SJSA1 (cell line): ENCODE data around the gene DNPEP. TPM values are rescaled to one million over a fixed set of nuclear protein-coding genes. Genes with fewer than 3 reads are reported as not detected.

Experiments
- DNase-seq, 2 experiments: peaks; one replicate each; pipeline ENCODE4 v3.0.0-alpha.2; 2015 to 2020; ENCODE audit warnings: low spot score in 2 of 2, low read depth in 1 of 2
- H3K27ac ChIP-seq: fragments of 250-450 bp; sonication (Bioruptor Pico); 2 replicates; pipeline ENCODE4 v1.5.1; 2020; ENCODE audit warnings: mild to moderate bottlenecking, moderate library complexity
- H3K27me3 ChIP-seq: fragments of 250-450 bp; sonication (Bioruptor Pico); replicated peaks from 2 replicates; pipeline ENCODE4 v1.5.1; 2020; ENCODE audit warnings: mild to moderate bottlenecking, moderate library complexity
- H3K36me3 ChIP-seq: fragments of 250-450 bp; sonication (Bioruptor Pico); 2 replicates; pipeline ENCODE4 v1.5.1; 2020; ENCODE audit warnings: mild to moderate bottlenecking
- H3K4me1 ChIP-seq: fragments of 250-450 bp; sonication (Bioruptor Pico); replicated peaks from 2 replicates; pipeline ENCODE4 v1.6.1; 2021; ENCODE audit warnings: mild to moderate bottlenecking
- H3K4me3 ChIP-seq: fragments of 250-450 bp; sonication (Bioruptor Pico); 2 replicates; pipeline ENCODE4 v1.5.1; 2020; ENCODE audit warnings: mild to moderate bottlenecking
- H3K9me3 ChIP-seq: fragments of 250-450 bp; sonication (Bioruptor Pico); replicated peaks from 2 replicates; pipeline ENCODE4 v1.5.1; 2020; ENCODE audit warnings: mild to moderate bottlenecking
- total RNA-seq: library from RNA; depleted of rRNA; stranded (reverse); fragments of >200 nt; shearing (Covaris generic); gene quantifications from 2 replicates; pipeline ENCODE4 v1.2.3, GENCODE V29; 2014

Gene DNPEP
- total RNA-seq, 1 experiment from 2014 or later = 56.1 TPM

- H3K4me3 ChIP-seq = no peak overlapping the region
- DNase-seq = no peak
- no peak overlapping the region for H3K27ac ChIP-seq
- no peaks in the 10 kb centered on the region for H3K9me3 ChIP-seq
- H3K36me3 ChIP-seq = peaks cover 46% of the 10 kb centered on the region
- no peaks in the 10 kb centered on the region for H3K27me3 ChIP-seq
- peaks cover 14% of the 10 kb centered on the region for H3K4me1 ChIP-seq
Observed at GRCh38 chr2:219384083-219384713, 3.5 kb downstream of the DNPEP start.

GRCh38 chr2:219381448-219381847 is 6.3 kb downstream of the DNPEP start:
- Histone ChIP-seq H3K9me3 (no peaks in the 10 kb centered on the region), H3K36me3 (peaks cover 44% of the 10 kb centered on the region), H3K4me3 (no peak overlapping the region), H3K27me3 (no peaks in the 10 kb centered on the region), H3K4me1 (peaks cover 2% of the 10 kb centered on the region), H3K27ac (no peak overlapping the region)
- no peak for DNase-seq

GRCh38 chr2:219380926-219381325 is 6.8 kb downstream of the DNPEP start:
- peaks cover 39% of the 10 kb centered on the region for H3K36me3 ChIP-seq
- no peaks in the 10 kb centered on the region for H3K27me3 ChIP-seq
- no peak overlapping the region for H3K27ac ChIP-seq
- no peaks in the 10 kb centered on the region for H3K4me1 ChIP-seq
- DNase-seq = no peak
- H3K4me3 ChIP-seq = no peak overlapping the region
- no peaks in the 10 kb centered on the region for H3K9me3 ChIP-seq

GRCh38 chr2:219378163-219378851 is 9.4 kb downstream of the DNPEP start:
- Histone ChIP-seq H3K27ac (no peak overlapping the region), H3K27me3 (no peaks in the 10 kb centered on the region), H3K4me3 (no peak overlapping the region), H3K36me3 (peaks cover 21% of the 10 kb centered on the region), H3K9me3 (no peaks in the 10 kb centered on the region), H3K4me1 (no peaks in the 10 kb centered on the region)
- DNase-seq = no peak

- peak in 1 of 2 experiments; percentile 33 for DNase-seq
- H3K27ac ChIP-seq = peak overlapping the region; percentile 42
- no peak overlapping the region for H3K4me3 ChIP-seq
- H3K4me1 ChIP-seq = peaks cover 13% of the 10 kb centered on the region
- H3K27me3 ChIP-seq = no peaks in the 10 kb centered on the region
- peaks cover 3% of the 10 kb centered on the region; the same call in 1 of the 2 replicates for H3K36me3 ChIP-seq
- H3K9me3 ChIP-seq = no peaks in the 10 kb centered on the region
Observed at GRCh38 chr2:219369447-219369861, 18.3 kb downstream of the DNPEP start.

- peak; percentile 57 to 66 for DNase-seq
- no peaks in the 10 kb centered on the region for H3K27me3 ChIP-seq
- peak overlapping the region; percentile 4; the same call in 1 of the 2 replicates for H3K4me3 ChIP-seq
- no peaks in the 10 kb centered on the region for H3K9me3 ChIP-seq
- peaks cover 13% of the 10 kb centered on the region for H3K4me1 ChIP-seq
- peaks cover under 1% of the 10 kb centered on the region; the same call in 1 of the 2 replicates for H3K36me3 ChIP-seq
- H3K27ac ChIP-seq = peak overlapping the region; percentile 42
Observed at GRCh38 chr2:219368690-219369191, 19.0 kb downstream of the DNPEP start.

GRCh38 chr2:219362524-219363164 is 25.1 kb downstream of the DNPEP start:
- peaks cover 29% of the 10 kb centered on the region for H3K27me3 ChIP-seq
- DNase-seq = peak; percentile 37 to 70
- peaks cover 5% of the 10 kb centered on the region; the same call in 1 of the 2 replicates for H3K4me1 ChIP-seq
- H3K36me3 ChIP-seq = no peaks in the 10 kb centered on the region
- no peak overlapping the region for H3K27ac ChIP-seq
- H3K4me3 ChIP-seq = no peak overlapping the region
- H3K9me3 ChIP-seq = no peaks in the 10 kb centered on the region

- Histone ChIP-seq H3K4me3 (no peak overlapping the region), H3K36me3 (no peaks in the 10 kb centered on the region), H3K4me1 (peaks cover 5% of the 10 kb centered on the region; the same call in 1 of the 2 replicates), H3K27me3 (peaks cover 35% of the 10 kb centered on the region), H3K27ac (no peak overlapping the region), H3K9me3 (no peaks in the 10 kb centered on the region)
- DNase-seq = no peak
Observed at GRCh38 chr2:219362072-219362471, 25.6 kb downstream of the DNPEP start.

GRCh38 chr2:219358170-219359075 is 29.3 kb downstream of the DNPEP start:
- Histone ChIP-seq H3K27ac (no peak overlapping the region), H3K27me3 (peaks cover 55% of the 10 kb centered on the region), H3K36me3 (no peaks in the 10 kb centered on the region), H3K4me3 (no peak overlapping the region), H3K4me1 (peaks cover 5% of the 10 kb centered on the region; the same call in 1 of the 2 replicates), H3K9me3 (no peaks in the 10 kb centered on the region)
- no peak for DNase-seq

GRCh38 chr2:219356834-219357233 is 30.9 kb downstream of the DNPEP start:
- Histone ChIP-seq H3K36me3 (no peaks in the 10 kb centered on the region), H3K27me3 (peaks cover 55% of the 10 kb centered on the region), H3K9me3 (no peaks in the 10 kb centered on the region), H3K27ac (no peak overlapping the region), H3K4me1 (no peaks in the 10 kb centered on the region), H3K4me3 (no peak overlapping the region)
- no peak for DNase-seq

GRCh38 chr2:219354582-219354981 is 33.1 kb downstream of the DNPEP start:
- H3K4me1 ChIP-seq = no peaks in the 10 kb centered on the region
- DNase-seq = no peak
- H3K36me3 ChIP-seq = no peaks in the 10 kb centered on the region
- no peak overlapping the region for H3K27ac ChIP-seq
- H3K4me3 ChIP-seq = no peak overlapping the region
- H3K9me3 ChIP-seq = no peaks in the 10 kb centered on the region
- peaks cover 46% of the 10 kb centered on the region for H3K27me3 ChIP-seq

- no peaks in the 10 kb centered on the region for H3K36me3 ChIP-seq
- no peak overlapping the region for H3K4me3 ChIP-seq
- H3K27ac ChIP-seq = no peak overlapping the region
- peaks cover 31% of the 10 kb centered on the region for H3K27me3 ChIP-seq
- H3K9me3 ChIP-seq = no peaks in the 10 kb centered on the region
- DNase-seq = no peak
- no peaks in the 10 kb centered on the region for H3K4me1 ChIP-seq
Observed at GRCh38 chr2:219353129-219353528, 34.6 kb downstream of the DNPEP start.

GRCh38 chr2:219352448-219353023 is 35.2 kb downstream of the DNPEP start:
- Histone ChIP-seq H3K4me1 (no peaks in the 10 kb centered on the region), H3K27me3 (peaks cover 25% of the 10 kb centered on the region), H3K4me3 (no peak overlapping the region), H3K27ac (no peak overlapping the region), H3K36me3 (no peaks in the 10 kb centered on the region), H3K9me3 (no peaks in the 10 kb centered on the region)
- DNase-seq = peak in 1 of 2 experiments; percentile 39
